ENCODE data around the gene ADAMTS9.

- TF ChIP-seq POLR2A (IDR thresholded peaks at IDR 0.05) = no peak
- TF ChIP-seq, protein P1, sequence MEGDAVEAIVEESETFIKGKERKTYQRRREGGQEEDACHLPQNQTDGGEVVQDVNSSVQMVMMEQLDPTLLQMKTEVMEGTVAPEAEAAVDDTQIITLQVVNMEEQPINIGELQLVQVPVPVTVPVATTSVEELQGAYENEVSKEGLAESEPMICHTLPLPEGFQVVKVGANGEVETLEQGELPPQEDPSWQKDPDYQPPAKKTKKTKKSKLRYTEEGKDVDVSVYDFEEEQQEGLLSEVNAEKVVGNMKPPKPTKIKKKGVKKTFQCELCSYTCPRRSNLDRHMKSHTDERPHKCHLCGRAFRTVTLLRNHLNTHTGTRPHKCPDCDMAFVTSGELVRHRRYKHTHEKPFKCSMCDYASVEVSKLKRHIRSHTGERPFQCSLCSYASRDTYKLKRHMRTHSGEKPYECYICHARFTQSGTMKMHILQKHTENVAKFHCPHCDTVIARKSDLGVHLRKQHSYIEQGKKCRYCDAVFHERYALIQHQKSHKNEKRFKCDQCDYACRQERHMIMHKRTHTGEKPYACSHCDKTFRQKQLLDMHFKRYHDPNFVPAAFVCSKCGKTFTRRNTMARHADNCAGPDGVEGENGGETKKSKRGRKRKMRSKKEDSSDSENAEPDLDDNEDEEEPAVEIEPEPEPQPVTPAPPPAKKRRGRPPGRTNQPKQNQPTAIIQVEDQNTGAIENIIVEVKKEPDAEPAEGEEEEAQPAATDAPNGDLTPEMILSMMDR (IDR thresholded peaks at IDR 0.05) = no peak
Observed at GRCh38 chr3:64658001-64658400, 29.8 kb downstream of the ADAMTS9 start.
